ENCODE data around the gene SPAG5. TPM values are rescaled to one million over a fixed set of nuclear protein-coding genes. Genes with fewer than 3 reads are reported as not detected.

Gene SPAG5
- total RNA-seq, 4 donors from 2014 or later = 8.9 to 21.5 (median 13.6) TPM

GRCh38 chr17:28541439-28541838 lies 57.4 kb downstream of the SPAG5 start:
- H3K9me3 ChIP-seq = no peaks in the 10 kb centered on the region
- WGBS, 2 donors (ENCODE audit: low coverage in 1 of 2) = 78 to 80% methylated on average over 3 to 4 of the region's 4 CpGs
- in situ Hi-C loops (cut with MboI; ENCODE audit: low pct_ligation_motif_present in 1 of 4, low pct_unique_long_range_greater_than_20kb in 1 of 4, low sequenced_read_pairs in 3 of 4) (no loop called here), intact Hi-C loops (cut with DNase I; ENCODE audit: low total_unique reads) (loop anchor here (5.0 to 10.0 kb wide), 2 partner anchors 63 to 159 kb away; no protein-coding TSS in a partner anchor)
- no peak for DNase-seq
- H3K36me3 ChIP-seq = no peaks in the 10 kb centered on the region
- H3K4me1 ChIP-seq = no peaks in the 10 kb centered on the region
- H3K27me3 ChIP-seq = no peaks in the 10 kb centered on the region
- no peak overlapping the region for H3K4me3 ChIP-seq
- TF ChIP-seq POLR2AphosphoS5 (IDR thresholded peaks at IDR 0.05) (no peak), CTCF (IDR thresholded peaks at IDR 0.05) (no peak)
- no peak overlapping the region for H3K27ac ChIP-seq

GRCh38 chr17:28540231-28540630 lies 58.6 kb downstream of the SPAG5 start:
- WGBS, 2 donors (ENCODE audit: low coverage in 1 of 2) = 73% methylated on average over 4 of the region's 4 CpGs; no CpG with 5 or more reads in 1 of the 2 donors
- Histone ChIP-seq H3K36me3 (no peaks in the 10 kb centered on the region), H3K27ac (no peak overlapping the region), H3K27me3 (no peaks in the 10 kb centered on the region), H3K4me1 (peaks cover 0 to 7% (median 0%) of the 10 kb centered on the region in 4 donors), H3K9me3 (no peaks in the 10 kb centered on the region), H3K4me3 (no peak overlapping the region)
- no peak for DNase-seq
- no peak for TF ChIP-seq EP300 (IDR thresholded peaks at IDR 0.05; ENCODE audit: low read depth)
- TF ChIP-seq POLR2AphosphoS5 (IDR thresholded peaks at IDR 0.05) = no peak
- no peak for TF ChIP-seq CTCF (IDR thresholded peaks at IDR 0.05)
- no peak for TF ChIP-seq POLR2A (IDR thresholded peaks at IDR 0.05)
- in situ Hi-C loops (cut with MboI; ENCODE audit: low pct_ligation_motif_present in 1 of 4, low pct_unique_long_range_greater_than_20kb in 1 of 4, low sequenced_read_pairs in 3 of 4) (no loop called here), intact Hi-C loops (cut with DNase I; ENCODE audit: low total_unique reads) (loop anchor here (5.0 to 10.0 kb wide), 2 partner anchors 65 to 158 kb away; no protein-coding TSS in a partner anchor)

DNA sequence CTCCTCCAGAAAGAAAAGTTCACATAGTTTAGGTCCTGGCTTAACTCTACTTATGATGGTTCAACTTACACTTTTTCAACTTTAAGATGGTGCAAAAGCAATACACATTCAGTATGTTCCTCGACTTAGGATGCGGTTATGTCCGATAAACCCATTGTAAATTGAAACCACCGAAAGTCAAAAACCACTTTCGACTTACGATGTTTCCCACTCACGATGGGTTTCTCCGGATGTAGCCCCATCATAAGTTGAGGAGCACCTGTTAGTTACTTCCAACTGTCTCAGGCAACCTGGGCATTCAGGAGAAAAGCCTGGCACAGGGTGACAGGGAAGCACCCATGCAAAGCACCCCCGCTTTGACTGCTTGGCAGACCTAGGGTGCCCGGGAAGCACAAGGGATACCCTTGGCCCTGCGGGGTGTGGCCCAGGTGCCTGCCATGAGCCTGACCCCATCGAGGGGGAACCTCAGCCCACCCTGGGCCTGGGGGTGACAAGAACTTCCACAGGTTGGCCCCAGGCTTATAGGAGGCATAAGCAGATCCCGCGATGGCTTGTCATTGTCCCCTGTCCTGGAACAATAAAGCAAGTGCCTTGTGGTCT lies 60.4 kb downstream of the SPAG5 start:
- no peak overlapping the region for H3K4me3 ChIP-seq
- 86 to 88% methylated on average over 5 to 14 of the region's 14 CpGs for WGBS, 2 donors (ENCODE audit: low coverage in 1 of 2)
- no peak overlapping the region for H3K27ac ChIP-seq
- no peaks in the 10 kb centered on the region for H3K36me3 ChIP-seq
- H3K4me1 ChIP-seq = peaks cover 0 to 7% (median 1%) of the 10 kb centered on the region in 4 donors
- DNase-seq = no peak
- TF ChIP-seq EP300 (IDR thresholded peaks at IDR 0.05; ENCODE audit: low read depth) = no peak
- no peaks in the 10 kb centered on the region for H3K9me3 ChIP-seq
- no peaks in the 10 kb centered on the region for H3K27me3 ChIP-seq
- intact Hi-C loops (cut with DNase I; ENCODE audit: low total_unique reads) = no loop called here
- in situ Hi-C loops (cut with MboI; ENCODE audit: low pct_ligation_motif_present in 1 of 4, low pct_unique_long_range_greater_than_20kb in 1 of 4, low sequenced_read_pairs in 3 of 4) = no loop called here

- Histone ChIP-seq H3K27me3 (no peaks in the 10 kb centered on the region), H3K36me3 (no peaks in the 10 kb centered on the region), H3K4me1 (peaks cover 3 to 18% (median 8%) of the 10 kb centered on the region in 4 donors), H3K27ac (no peak overlapping the region), H3K4me3 (no peak overlapping the region), H3K9me3 (no peaks in the 10 kb centered on the region)
- 56% methylated on average over 12 of the region's 12 CpGs; no CpG with 5 or more reads in 1 of the 2 donors for WGBS, 2 donors (ENCODE audit: low coverage in 1 of 2)
- intact Hi-C loops (cut with DNase I; ENCODE audit: low total_unique reads) (no loop called here), in situ Hi-C loops (cut with MboI; ENCODE audit: low pct_ligation_motif_present in 1 of 4, low pct_unique_long_range_greater_than_20kb in 1 of 4, low sequenced_read_pairs in 3 of 4) (no loop called here)
- no peak for TF ChIP-seq POLR2AphosphoS5 (IDR thresholded peaks at IDR 0.05)
- no peak for TF ChIP-seq POLR2A (IDR thresholded peaks at IDR 0.05)
- no peak for TF ChIP-seq EP300 (IDR thresholded peaks at IDR 0.05; ENCODE audit: low read depth)
- no peak for TF ChIP-seq CTCF (IDR thresholded peaks at IDR 0.05)
- DNase-seq = no peak
Measured at GRCh38 chr17:28537219-28537610, 61.6 kb downstream of the SPAG5 start.
